Left renal cortex interstitium (tissue), 4 donors: Measurements from ENCODE around the gene CYP4F8. TPM values are rescaled to one million over a fixed set of nuclear protein-coding genes. Genes with fewer than 3 reads are reported as not detected.
"Not testable (repeated sequence)": the region's sequence is repeated elsewhere in the genome, so short reads cannot be mapped to it uniquely, and the experiment has no call there.

ENCODE experiments used
- DNase-seq, 4 donors: peaks; one replicate each; pipeline ENCODE4 v3.0.0-alpha.2; 2013; ENCODE audit warnings: low read depth in 4 of 4, low spot score in 2 of 4, missing footprints in 1 of 4
- polyA plus RNA-seq, 4 donors: library from polyadenylated mRNA; unstranded; fragments of 120-200 nt; gene quantifications; one replicate each; pipeline ENCODE4 v1.2.1, GENCODE V29; 2013; ENCODE audit not compliant: insufficient read length in 4 of 4

Gene CYP4F8, protein sequence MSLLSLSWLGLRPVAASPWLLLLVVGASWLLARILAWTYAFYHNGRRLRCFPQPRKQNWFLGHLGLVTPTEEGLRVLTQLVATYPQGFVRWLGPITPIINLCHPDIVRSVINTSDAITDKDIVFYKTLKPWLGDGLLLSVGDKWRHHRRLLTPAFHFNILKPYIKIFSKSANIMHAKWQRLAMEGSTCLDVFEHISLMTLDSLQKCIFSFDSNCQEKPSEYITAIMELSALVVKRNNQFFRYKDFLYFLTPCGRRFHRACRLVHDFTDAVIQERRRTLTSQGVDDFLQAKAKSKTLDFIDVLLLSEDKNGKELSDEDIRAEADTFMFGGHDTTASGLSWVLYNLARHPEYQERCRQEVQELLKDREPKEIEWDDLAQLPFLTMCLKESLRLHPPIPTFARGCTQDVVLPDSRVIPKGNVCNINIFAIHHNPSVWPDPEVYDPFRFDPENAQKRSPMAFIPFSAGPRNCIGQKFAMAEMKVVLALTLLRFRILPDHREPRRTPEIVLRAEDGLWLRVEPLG
- polyA plus RNA-seq, result under 1 TPM in 1 of 4 donors, not detected in 3; 0.08 TPM

DNA sequence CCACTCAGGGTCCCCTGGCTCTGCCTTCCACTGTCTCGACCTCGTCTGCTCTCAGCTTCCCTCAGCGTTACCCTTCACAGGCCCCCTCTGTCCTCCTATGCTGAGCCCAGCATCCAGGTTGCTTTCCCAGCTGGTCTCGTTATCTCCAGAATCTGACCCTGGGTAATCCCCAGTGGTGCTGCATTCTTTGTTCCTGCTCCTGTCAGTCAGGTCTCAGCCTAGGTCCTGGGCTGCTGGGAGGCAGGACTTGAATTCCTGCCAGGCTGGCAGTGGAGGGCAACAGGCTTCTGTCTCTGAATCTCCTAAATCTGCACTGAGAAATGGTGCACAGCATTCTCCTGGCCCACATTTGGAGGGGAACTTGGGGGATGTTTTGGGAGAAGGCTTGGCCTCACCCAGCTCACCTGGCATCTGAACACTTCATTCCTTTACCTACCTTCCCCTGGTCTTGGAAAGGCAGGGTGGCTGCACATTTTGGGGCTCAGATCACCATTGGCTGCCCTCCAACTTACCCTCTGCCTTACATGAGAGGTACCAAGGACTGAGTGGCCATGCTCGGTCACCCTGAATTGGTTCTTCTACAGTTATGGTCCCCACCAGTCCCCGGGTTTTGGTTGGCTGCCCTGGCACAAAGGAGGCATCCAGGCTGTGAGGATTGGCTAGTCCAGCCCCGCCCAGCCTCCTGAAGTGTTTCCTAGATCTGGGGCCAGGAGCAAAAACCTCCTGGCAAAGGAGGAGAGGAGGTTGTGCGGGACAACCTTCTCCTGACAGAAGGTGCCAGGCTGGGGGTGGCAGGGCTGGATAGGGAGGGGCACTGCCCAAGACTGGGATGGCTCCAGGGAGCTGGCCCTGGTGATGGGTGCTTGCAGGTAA lies at the start of gene CYP4F8:
TSS of gene CYP4F8 (plus strand) at position 712 of the 873 bp plus-strand sequence. CDS start 399 bp downstream, outside the sequence.
- no peak for DNase-seq

DNA sequence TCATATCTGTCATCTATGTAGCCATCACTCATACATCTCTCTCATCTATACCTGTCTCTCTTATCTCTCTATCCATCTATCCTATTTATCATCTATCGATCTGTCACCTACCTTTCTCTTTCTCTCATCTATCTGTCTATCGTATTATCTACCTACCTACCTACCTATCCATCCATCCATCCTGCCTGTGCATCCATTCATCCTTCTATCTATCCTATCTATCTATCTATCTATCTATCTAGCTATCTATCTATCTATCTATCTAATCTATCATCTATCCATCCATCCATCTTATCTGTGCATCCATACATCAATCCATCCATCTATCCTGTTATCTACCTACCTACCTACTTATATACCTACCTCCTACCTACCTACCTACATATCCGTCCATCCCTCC lies 44.6 kb upstream of the CYP4F8 start:
- DNase-seq, result no peak

DNA sequence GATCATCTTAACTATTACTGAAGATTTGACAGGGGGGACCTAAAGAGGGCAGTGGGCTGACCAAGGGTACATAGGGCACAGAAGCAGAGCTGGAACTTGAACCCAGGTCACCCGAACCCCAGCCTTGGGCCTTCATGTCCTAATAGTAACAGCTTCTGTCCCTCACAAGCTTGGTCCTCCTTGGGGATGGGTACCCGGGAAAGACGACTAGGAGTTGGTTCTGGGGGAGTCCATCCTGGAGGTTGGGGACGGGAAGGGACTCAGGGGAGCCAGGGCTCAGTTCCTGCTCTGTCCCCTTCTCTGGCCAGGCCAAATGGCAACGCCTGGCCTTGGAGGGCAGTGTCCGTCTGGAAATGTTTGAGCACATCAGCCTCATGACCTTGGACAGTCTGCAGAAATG lies 39.6 kb upstream of the CYP4F8 start:
- no peak for DNase-seq

DNA sequence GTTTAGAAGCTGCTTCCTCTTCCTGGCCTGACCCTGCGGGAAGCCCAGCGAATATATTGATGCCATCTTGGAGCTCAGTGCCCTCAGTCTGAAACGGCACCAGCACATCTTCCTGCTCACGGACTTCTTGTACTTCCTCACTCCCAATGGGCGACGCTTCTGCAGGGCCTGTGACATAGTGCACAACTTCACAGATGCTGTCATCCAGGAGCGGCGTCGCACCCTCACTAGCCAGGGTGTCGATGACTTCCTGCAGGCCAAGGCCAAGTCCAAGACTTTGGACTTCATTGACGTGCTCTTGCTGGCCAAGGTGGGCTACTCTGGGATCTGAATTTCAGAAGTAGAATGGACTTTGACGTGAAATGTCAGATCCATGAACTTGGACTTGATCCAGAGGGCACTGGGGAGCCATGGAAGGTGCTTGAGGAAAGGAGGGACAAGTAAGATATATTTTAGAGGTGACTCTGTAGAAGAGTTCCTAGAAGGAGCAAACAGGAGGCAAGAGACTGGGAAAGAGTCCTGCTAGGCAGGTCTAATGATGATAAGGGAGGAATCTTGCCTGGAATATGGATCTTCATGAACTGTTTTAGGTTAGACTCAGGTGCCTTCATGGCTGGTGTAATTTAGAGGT lies 38.4 kb upstream of the CYP4F8 start:
- DNase-seq, result no peak

DNA sequence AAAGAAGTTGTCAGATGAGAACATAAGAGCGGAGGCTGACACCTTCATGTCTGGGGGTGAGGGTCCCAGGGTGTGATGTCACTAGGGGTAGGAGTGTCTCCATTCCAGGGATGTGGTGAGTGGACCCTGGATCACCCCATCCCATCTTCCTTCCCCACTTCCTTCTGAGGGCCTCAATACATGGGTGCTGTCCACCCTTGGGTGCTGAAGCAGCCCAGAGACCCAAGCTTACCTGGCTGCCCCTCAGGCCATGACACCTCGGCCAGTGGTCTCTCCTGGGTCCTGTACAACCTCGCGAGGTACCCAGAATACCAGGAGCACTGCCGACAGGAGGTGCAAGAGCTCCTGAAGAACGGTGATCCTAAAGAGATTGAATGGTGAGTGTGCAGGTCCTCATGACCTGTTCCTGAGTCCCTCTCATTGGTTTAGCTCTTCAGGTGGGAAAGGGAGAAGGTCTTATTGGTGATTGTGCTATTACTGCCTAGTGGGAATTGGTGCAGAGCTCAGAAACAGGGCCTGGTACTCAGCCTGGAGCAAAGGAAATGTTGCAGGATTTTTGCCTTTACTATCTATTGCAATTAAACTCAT lies 37.7 kb upstream of the CYP4F8 start:
- DNase-seq, result no peak

DNA sequence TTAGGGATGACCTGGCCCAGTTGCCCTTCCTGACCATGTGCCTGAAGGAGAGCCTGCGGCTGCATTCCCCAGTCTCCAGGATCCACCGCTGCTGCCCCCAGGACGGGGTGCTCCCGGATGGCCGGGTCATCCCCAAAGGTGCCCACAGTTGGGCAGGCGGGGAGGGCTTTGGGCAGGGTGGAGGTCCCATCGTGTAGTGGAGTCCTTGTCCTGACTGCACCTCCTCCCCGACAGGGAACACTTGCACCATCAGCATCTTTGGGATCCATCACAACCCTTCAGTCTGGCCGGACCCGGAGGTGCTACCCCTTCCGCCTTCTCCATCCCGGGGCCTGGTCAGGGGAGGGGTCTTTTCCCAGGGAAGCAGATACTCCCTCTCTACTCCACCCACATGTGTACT lies 31.7 kb upstream of the CYP4F8 start:
- no peak for DNase-seq

DNA sequence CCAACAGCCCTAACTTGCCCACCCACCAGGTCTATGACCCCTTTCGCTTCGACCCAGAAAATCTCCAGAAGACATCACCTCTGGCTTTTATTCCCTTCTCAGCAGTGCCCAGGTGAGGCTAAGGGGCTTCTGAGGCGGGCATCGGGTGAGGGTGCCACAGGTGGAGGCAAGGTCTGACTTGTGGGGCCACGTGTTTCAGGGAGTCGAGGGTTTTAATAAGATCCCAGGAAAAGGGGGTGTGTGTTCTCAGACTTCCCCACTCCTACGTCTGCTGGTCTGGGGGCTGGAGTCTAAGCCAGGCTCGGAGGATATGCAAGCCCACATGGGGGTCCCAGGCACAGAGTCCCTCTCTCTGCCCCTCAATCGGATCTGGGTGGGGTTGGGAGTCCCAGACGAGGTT lies 30.9 kb upstream of the CYP4F8 start:
- DNase-seq, result no peak

DNA sequence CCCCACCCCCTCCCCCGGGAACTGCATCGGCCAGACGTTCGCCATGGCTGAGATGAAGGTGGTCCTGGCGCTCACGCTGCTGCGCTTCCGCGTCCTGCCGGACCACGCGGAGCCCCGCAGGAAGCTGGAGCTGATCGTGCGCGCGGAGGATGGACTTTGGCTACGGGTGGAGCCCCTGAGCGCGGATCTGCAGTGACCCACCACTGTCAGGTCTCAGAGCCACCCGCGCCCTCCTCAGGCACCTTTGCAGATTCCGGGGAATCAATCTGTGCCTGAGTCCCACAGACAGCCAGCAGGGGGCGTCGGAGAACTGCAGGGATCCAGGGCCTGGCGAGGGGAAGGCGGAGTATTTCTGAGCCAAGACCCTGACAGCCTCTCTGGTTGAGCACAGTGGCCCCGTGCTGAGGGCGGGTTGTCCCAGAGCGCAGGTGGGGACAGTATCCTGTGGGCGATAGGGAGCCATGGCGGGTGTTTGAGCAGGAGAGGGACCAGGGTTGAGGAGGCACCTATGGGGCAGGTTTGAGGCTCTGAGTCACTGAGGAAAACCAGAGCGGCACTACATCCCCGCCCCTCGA lies 30.4 kb upstream of the CYP4F8 start:
- DNase-seq, result peak; percentile 19 to 66 (median 42)

DNA sequence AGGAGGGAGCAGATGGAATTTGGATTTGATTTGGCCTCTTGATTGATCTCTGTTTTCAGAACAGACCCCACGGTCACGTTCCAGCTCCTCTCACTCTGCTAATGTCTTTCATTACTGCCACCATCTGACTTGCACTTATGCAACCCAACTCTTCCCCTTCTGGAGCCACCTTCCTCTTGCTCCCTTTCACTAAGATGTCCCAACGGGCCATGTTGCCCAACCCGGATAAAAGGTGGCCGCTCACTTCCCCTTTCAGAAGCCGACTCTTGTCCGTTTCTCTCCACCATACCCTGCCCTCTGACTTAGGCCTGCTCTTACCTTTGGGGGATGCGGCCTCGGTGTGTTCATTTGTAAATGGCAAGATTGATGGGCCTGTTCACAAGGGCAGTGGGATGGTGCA lies 27.4 kb upstream of the CYP4F8 start:
- no peak for DNase-seq

DNA sequence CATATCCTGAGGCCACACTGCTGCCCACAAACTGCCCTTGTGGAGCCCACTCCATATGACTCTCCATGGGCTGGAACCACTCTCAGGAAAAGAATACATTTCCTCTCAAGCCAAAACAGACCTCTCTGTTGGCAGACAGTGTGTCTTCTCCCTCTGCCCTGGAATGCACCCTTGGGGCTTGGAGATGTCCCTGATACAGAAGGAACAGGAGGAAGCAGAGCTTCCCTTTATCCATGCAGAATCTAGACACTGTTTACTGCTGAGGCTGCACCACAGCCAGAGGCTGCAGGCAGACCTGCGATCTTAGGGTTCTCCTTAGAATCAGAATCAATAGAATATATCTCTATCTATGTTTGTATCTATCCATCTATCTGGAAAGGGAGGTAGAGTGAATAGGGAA lies 26.8 kb upstream of the CYP4F8 start:
- DNase-seq, result no peak

DNA sequence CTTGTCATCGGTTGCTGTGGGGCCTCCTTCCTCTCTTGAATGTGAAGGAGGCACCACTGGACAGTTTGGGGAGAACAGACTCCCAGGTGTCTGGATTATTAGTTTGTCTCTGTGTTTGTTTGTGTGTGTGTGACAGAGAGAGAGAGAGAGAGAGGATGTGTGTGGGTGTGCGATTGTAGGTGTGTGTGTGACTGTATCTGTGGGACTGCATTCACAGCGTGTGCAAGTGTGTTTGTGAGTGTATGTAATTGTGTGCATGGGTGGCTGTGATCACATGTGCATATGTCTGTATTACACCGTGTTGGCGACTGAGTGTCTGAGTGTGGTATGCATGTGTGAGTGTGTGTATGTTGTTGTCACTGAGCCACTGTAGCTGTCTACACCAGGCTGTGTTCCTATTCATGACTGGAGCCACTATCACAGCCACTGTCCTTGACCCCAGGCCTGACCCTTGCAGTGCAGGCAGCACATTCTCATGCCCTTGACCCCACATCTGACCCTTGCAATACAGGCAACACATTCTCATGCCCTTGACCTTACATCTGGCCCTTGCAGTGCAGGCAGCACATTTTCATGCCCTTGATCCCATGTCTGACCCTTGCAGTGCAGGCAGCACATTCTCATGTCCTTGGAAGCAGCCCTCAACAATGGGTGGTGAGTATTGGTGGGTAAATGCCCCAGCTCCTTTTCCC lies 25.1 kb upstream of the CYP4F8 start:
- DNase-seq, result no peak

DNA sequence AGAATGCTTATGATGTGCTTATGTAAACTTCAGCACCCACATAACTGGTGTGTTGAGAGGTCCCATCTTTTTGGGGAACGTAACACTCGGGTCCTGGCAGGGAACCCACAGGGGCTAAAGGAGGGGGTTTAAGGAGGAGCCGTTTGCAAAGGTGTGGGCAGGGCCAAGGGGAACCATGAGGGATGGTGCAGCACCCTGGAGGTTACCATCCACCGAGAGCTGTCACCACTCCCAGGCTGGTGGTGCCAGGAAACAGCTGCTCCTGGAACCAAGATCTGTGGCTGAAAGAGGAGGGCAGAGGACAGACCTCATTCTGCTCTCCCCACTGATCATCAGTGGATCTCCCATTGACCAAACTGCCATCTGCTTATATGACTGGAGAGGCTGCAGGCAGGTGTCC lies 23.2 kb upstream of the CYP4F8 start:
- no peak for DNase-seq

DNA sequence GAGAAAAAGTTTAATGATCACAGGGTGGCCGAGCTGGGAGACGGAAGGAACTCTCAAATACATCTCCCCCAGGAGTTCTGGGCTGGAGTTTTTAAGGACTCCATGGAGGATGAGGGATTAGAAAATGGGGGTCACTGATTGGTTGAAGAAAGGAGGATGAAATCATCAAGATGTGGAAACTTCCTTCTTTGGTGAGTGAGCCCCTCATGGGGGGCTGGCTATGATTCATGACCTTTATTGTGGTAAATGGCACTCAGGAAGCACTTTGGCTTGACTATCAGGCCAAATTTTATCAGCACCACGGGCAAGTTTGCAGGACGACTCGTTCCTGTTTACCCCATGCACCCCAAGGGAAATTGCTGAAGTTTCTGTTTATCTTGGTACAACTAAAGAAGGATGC lies 22.5 kb upstream of the CYP4F8 start:
- DNase-seq, result not testable (repeated sequence)

DNA sequence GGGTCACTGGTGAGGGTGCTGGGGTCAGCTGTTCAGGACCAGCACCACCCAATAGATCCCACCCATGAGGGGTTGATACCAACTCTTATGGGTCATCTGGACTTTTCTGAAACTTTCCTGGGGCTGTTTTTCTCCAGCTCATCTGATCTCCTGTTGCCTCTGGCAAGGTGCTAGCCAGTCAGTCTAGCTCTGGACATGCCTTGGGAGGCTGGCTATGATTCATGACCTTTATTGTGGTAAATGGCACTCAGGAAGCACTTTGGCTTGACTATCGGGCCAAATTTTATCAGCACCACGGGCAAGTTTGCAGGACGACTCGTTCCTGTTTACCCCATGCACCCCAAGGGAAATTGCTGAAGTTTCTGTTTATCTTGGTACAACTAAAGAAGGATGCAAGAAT lies 21.3 kb upstream of the CYP4F8 start:
- DNase-seq, result not testable (repeated sequence)

DNA sequence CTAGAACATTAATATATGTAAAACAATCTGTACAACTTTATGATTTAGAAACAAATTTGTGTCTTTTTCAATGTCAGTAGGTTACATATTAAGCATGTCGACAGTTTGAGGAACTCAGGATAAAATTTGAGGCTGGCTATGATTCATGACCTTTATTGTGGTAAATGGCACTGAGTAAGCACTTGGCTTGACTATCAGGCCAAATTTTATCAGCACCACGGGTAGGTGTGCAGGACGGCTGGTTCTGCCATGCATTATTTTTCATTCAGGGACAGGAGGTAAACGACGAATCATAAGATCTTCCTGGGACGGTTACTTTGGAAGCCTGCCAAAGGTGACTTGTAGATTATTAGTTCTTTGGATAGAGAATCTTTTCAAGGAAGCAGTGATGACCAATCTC lies 19.9 kb upstream of the CYP4F8 start:
- DNase-seq, result no peak

DNA sequence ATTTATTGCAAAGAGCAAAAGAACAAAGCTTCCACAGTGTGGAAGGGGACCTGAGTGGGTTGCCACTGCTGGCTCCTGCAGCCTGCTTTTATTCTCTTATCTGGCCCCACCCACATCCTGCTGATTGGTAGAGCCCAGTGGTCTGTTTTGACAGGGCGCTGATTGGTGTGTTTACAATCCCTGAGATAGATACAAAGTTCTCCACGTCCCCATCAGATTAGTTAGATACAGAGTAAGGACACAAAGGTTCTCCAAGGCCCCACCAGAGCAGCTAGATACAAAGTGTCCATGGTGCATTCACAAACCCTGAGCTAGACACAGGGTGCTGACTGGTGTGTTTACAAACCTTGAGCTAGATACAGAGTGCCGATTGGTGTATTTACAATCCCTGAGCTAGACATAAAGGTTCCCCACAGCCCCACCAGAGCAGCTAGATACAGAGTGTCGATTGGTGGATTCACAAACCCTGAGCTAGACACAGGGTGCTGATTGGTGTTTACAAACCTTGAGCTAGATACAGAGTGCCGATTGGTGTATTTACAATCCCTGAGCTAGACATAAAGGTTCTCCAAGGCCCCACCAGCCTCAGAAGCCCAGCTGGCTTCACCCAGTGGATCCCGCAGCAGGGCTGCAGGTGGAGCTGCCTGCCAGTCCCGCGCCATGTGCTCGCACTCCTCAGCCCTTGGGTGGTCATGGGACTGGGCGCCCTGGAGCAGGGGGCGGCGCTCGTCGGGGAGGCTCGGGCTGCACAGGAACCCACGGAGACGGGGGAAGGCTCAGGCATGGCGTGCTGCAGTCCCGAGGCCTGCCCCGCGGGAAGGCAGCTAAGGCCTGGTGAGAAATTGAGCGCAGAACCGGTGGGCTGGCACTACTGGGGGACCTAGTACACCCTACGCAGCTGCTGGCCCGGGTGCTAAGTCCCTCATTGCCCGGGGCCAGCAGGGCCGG lies 6.8 kb upstream of the CYP4F8 start:
- DNase-seq, result not testable (repeated sequence)

DNA sequence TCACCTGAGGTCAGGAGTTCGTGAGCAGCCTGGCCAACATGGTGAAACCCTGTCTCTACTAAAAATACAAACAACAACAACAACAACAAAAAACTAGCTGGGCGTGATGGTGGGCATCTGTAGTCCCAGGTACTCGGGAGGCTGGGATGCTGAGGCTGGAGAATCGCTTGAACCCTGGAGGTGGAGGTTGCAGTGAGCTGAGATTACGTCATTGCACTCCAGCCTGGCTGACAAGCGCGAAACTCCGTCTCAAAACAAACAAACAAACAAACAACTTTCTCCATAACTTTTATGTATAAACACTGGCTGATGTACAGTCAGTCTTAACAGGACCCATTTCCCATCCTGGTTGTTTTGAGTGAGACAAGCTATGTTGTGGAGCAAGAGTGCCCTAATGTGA lies 5.8 kb upstream of the CYP4F8 start:
- no peak for DNase-seq

DNA sequence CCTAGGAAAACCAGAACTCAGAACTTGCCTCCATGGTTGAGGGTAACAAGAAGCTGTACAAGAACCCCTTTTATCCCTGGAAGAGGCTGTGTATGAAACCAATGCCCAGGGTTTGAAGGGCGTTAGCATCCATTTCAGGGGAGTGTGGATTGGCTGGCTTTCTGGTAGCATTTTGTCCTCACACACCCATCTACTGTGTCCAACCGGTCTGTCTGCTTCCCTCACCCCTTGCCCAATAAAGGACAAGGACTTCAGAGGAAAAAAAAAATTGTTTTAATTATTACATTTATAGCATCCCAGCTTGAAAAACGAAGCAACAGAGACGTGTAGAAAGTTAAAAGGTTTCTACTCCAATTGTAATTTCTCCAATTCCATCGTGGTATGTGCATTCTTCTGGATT lies 2.7 kb upstream of the CYP4F8 start:
- no peak for DNase-seq

DNA sequence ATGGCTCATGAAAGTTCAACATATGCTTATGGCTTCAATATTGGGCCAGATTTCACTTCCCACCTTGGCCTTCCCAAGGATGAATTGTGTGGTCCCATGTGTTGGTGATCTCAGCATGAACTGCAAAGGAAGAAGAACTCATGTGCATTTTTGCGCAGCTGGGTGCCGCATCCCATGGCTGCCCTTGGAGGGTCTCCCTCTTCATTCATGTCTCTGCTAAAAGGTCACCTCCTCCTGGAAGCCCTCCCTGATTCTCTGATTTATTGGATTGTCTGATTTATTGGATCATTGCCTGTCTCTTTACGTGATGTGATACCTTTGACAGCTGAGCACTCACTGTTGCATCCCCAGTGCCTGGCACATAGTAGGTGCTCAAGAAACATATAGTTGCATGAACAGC lies 1.7 kb upstream of the CYP4F8 start:
- DNase-seq, result no peak
